Osteoblast (primary cell): ENCODE results near the gene PRKCB. TPM values are rescaled to one million over a fixed set of nuclear protein-coding genes. Genes with fewer than 3 reads are reported as not detected.

Source experiments
- DNase-seq: peaks from one replicate; pipeline ENCODE4 v3.0.0; 2011; ENCODE audit warnings: low spot score, mixed read lengths; ENCODE audit not compliant: insufficient read length; ENCODE audit errors: missing footprints
- H2AFZ ChIP-seq: 2 replicates; pipeline ENCODE4 v1.6.0; 2011; ENCODE audit warnings: mild to moderate bottlenecking, low read length
- H3K27ac ChIP-seq: 2 replicates; pipeline ENCODE4 v1.5.1; 2011; ENCODE audit warnings: mild to moderate bottlenecking, low read depth, low read length, moderate library complexity
- H3K27me3 ChIP-seq: 2 replicates; pipeline ENCODE4 v1.6.0; 2012; ENCODE audit warnings: mild to moderate bottlenecking, control low read depth, inconsistent platforms, low read length, moderate library complexity; ENCODE audit not compliant: insufficient read depth
- H3K36me3 ChIP-seq: 2 replicates; pipeline ENCODE4 v1.5.1; 2011; ENCODE audit warnings: mild to moderate bottlenecking, low read length, control low read depth, moderate library complexity; ENCODE audit not compliant: insufficient read depth
- H3K4me1 ChIP-seq: 2 replicates; pipeline ENCODE4 v1.5.1; 2011; ENCODE audit warnings: mild to moderate bottlenecking, low read length, control low read depth, moderate library complexity; ENCODE audit not compliant: insufficient read depth
- H3K4me2 ChIP-seq: 2 replicates; pipeline ENCODE4 v1.6.0; 2011; ENCODE audit warnings: mild to moderate bottlenecking, low read length; ENCODE audit not compliant: insufficient read depth
- H3K4me3 ChIP-seq: fragments of 200-600 bp; sonication (generic); 3 replicates; pipeline ENCODE4 v1.5.1; 2012; ENCODE audit warnings: mild to moderate bottlenecking, low read length, inconsistent platforms; ENCODE audit not compliant: insufficient read depth
- H3K79me2 ChIP-seq: 2 replicates; pipeline ENCODE4 v1.6.0; 2012; ENCODE audit warnings: mild to moderate bottlenecking, low read length, control low read depth, inconsistent platforms; ENCODE audit not compliant: insufficient read depth
- H3K9me3 ChIP-seq: 2 replicates; pipeline ENCODE4 v1.5.1; 2011; ENCODE audit warnings: low read depth, low read length, control low read depth
- H4K20me1 ChIP-seq: 2 replicates; pipeline ENCODE4 v1.6.0; 2012; ENCODE audit warnings: mild to moderate bottlenecking, low read length, control low read depth; ENCODE audit not compliant: insufficient read depth
- total RNA-seq: library from RNA; depleted of rRNA; stranded (reverse); fragments of >200 nt; gene quantifications from 2 replicates; pipeline ENCODE4 v1.2.3, GENCODE V29; 2012
- TF ChIP-seq, protein P1 (sequence below): IDR thresholded peaks from 2 replicates; pipeline ENCODE4 v1.5.1; 2011; ENCODE audit warnings: mild to moderate bottlenecking, low read depth, low read length, moderate library complexity; ENCODE audit errors: extremely low read depth

The PRKCB gene
- total RNA-seq, 1 donor: under 0.01 TPM

GRCh38 chr16:23824909-23825308 lies 10.9 kb upstream of the PRKCB start:
- no peaks in the 10 kb centered on the region for H3K36me3 ChIP-seq
- no peak overlapping the region for H2AFZ ChIP-seq
- DNase-seq: no peak
- no peaks in the 10 kb centered on the region for H3K79me2 ChIP-seq
- no peaks in the 10 kb centered on the region for H3K9me3 ChIP-seq
- H3K27me3 ChIP-seq: no peaks in the 10 kb centered on the region
- H3K4me2 ChIP-seq: no peak overlapping the region
- TF ChIP-seq, protein P1, sequence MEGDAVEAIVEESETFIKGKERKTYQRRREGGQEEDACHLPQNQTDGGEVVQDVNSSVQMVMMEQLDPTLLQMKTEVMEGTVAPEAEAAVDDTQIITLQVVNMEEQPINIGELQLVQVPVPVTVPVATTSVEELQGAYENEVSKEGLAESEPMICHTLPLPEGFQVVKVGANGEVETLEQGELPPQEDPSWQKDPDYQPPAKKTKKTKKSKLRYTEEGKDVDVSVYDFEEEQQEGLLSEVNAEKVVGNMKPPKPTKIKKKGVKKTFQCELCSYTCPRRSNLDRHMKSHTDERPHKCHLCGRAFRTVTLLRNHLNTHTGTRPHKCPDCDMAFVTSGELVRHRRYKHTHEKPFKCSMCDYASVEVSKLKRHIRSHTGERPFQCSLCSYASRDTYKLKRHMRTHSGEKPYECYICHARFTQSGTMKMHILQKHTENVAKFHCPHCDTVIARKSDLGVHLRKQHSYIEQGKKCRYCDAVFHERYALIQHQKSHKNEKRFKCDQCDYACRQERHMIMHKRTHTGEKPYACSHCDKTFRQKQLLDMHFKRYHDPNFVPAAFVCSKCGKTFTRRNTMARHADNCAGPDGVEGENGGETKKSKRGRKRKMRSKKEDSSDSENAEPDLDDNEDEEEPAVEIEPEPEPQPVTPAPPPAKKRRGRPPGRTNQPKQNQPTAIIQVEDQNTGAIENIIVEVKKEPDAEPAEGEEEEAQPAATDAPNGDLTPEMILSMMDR: no peak
- H3K27ac ChIP-seq: no peak overlapping the region
- H3K4me3 ChIP-seq: no peak overlapping the region
- no peaks in the 10 kb centered on the region for H4K20me1 ChIP-seq
- no peaks in the 10 kb centered on the region for H3K4me1 ChIP-seq

- H3K27me3 ChIP-seq: no peaks in the 10 kb centered on the region
- H3K27ac ChIP-seq: no peak overlapping the region
- TF ChIP-seq, protein P1: no peak
Measured at GRCh38 chr16:23826528-23827045, 9.2 kb upstream of the PRKCB start.

DNA sequence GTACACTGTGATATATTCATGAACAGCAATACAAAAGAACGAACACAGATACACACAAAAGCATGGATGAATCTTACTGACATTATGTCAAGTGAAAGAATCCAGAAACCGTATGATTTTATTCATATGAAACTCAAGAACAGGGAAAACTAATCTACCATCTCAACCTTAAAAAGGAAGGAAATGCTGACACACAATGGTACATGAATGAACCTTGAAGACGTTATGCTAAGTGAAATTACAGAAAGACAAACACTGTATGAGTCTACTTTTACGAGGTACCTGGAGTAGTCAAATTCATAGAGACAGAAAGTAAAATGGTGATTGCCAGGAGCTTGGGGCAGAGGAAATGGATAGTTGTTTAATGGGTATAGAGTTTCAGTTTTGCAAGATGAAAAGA lies 8.7 kb upstream of the PRKCB start:
- Histone ChIP-seq H3K4me3 (no peak overlapping the region), H2AFZ (no peak overlapping the region), H3K4me1 (no peaks in the 10 kb centered on the region), H3K27ac (no peak overlapping the region), H3K9me3 (no peaks in the 10 kb centered on the region), H4K20me1 (no peaks in the 10 kb centered on the region), H3K79me2 (no peaks in the 10 kb centered on the region), H3K4me2 (no peak overlapping the region), H3K27me3 (no peaks in the 10 kb centered on the region), H3K36me3 (no peaks in the 10 kb centered on the region)
- TF ChIP-seq, protein P1: no peak
- no peak for DNase-seq

More at GRCh38 chr16:23826528-23827045, 9.2 kb upstream of the PRKCB start:
- Histone ChIP-seq H3K79me2 (no peaks in the 10 kb centered on the region), H3K9me3 (no peaks in the 10 kb centered on the region), H4K20me1 (no peaks in the 10 kb centered on the region), H3K4me1 (no peaks in the 10 kb centered on the region), H2AFZ (no peak overlapping the region), H3K36me3 (no peaks in the 10 kb centered on the region), H3K4me2 (no peak overlapping the region), H3K4me3 (no peak overlapping the region)
- no peak for DNase-seq

GRCh38 chr16:23829454-23829853 lies 6.3 kb upstream of the PRKCB start:
- Histone ChIP-seq H3K79me2 (no peaks in the 10 kb centered on the region), H3K27ac (no peak overlapping the region), H3K4me3 (no peak overlapping the region), H3K4me1 (no peaks in the 10 kb centered on the region), H2AFZ (no peak overlapping the region), H3K9me3 (no peaks in the 10 kb centered on the region), H4K20me1 (no peaks in the 10 kb centered on the region), H3K36me3 (no peaks in the 10 kb centered on the region), H3K4me2 (no peak overlapping the region), H3K27me3 (no peaks in the 10 kb centered on the region)
- no peak for DNase-seq
- TF ChIP-seq, protein P1: no peak
